C4-2B (cell line): ENCODE data around the gene DAAM1.

ENCODE experiments used
- CTCF ChIP-seq: fragments of 450-650 bp; conservative IDR thresholded peaks from 2 replicates; pipeline ENCODE4 v1.5.1; 2017; ENCODE audit warnings: mild to moderate bottlenecking
- ZFX ChIP-seq: fragments of 450-650 bp; IDR thresholded peaks from 2 replicates; pipeline ENCODE4 v1.6.1; 2017

DNA sequence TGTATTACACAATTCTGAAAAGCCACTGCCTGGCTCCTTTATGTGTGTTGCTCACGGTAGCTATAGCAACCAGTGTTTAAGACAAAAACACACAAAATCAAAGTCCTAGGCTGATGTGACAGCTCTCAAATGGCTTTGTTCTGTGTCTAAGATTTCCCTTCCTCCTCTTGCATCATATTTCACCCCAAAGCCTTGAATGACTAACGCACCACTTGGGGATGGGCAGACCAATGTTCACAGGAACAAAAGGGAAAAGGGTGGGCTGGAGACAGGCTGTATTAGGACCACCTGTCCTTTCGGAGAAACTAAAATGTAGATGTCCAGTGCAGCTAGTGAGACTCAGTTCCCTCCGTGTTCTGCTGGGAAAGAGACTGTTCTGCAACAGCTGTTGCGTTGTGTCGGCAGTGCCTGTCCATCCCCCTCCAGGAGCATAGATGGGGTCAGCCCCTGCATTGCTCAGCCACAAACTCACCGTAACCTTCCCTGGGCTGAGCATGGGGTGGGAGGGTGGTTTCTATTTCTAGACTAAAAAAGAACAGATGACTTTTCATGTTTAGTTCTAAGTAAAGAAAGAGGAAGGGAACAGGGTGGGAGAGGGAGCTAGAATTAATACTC lies 26.8 kb upstream of the DAAM1 start:
- TF ChIP-seq CTCF (no peak), ZFX (no peak)
